Umbilical cord (tissue), 2 donors: ENCODE measurements around the gene PANK4. TPM values are rescaled to one million over a fixed set of nuclear protein-coding genes. Genes with fewer than 3 reads are reported as not detected.

Source experiments
- DNase-seq: peaks from one replicate; pipeline ENCODE4 v3.0.0-alpha.2; 2015; ENCODE audit warnings: low spot score
- total RNA-seq: library from RNA; depleted of rRNA; stranded (reverse); fragments of >200 nt; gene quantifications from one replicate; pipeline ENCODE4 v1.2.3, GENCODE V29; 2014; ENCODE audit warnings: low replicate concordance; ENCODE audit not compliant: insufficient read depth

PANK4 gene
- total RNA-seq, 1 donor from 2014 or later: 14.7 TPM

DNA sequence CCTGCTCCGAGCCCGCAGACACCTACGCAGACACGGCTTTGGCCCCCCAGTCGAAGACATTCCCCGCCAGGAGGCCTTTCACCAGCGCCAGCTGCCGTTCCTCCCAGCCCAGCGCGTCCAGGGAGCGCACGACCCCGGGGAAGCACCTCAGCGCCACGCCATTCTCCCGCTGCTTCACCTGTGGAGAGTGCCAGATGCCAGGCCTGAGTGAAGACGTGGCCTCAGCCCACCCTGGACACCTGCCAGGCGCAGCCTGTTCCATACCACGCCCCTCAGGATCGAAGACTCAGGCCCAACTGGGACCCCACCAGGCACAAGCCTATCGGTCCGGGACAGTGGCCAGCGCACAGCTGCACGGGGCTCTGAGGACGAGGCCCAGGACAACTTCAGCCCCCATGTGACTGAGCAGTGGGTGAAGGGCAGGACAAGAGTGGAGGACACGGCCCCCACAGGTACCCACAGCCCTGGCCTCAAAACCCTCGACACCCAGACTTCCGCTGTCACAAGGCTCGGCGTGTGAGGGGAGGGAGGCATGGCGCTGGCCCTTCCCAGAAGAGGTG is 13.5 kb downstream of the PANK4 start:
- no peak for DNase-seq

DNA sequence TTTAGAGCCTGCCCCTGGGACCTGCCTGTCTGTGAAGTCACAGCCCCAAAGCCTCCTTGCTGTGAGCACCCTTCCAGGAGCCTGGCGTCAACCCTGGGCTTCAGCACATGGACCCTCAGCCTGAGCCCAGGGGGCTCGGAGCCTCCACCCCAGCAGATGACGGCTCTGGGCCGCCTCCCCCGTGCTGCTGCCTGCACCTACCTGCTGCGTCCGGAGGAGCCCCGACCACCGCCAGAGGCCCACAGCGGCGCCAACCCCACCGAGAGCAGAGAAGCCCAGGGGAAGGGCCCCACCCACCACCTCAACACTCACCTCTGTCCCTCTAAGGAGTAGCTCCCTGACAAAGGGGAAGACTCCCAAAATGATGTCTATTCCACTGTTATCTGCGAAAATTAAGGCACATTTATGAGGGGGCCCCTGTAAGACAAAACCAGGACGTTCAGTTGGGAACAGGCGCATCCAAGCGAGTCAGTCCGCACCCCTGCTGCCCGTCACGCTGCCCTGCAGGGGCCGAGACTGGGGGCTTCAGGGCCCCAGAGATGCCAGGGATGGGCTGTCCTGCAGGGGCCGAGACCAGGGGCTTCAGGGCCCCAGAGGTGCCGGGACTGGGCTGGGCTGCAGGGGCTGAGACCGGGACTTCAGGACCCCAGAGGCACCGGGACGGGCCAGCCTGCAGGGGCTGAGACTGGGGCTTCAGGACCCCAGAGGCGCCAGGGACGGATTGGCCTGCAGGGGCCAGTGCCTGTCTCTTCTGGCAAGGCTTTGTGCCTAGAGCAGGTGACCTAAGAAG is 15.8 kb downstream of the PANK4 start:
- no peak for DNase-seq

DNA sequence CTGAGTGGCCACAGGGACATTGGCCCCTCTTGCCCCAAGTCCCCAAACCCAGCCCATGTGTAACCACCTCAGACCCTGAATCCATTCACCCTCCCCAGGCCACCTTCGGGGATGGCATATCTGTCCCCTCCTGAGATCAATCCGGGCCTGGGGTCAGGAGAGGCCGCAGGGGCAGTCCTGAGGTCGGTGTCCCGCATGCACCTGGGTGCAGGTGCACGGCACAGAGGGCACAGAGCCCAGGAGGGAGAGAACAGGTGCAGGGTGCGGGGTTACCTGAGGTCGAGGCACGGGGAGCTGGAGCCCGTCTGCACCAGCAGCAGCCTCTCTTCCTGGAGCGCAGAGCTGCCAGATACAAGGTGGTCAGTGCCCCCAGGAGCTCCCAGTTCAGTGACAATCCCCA is 16.8 kb downstream of the PANK4 start:
- DNase-seq: no peak

DNA sequence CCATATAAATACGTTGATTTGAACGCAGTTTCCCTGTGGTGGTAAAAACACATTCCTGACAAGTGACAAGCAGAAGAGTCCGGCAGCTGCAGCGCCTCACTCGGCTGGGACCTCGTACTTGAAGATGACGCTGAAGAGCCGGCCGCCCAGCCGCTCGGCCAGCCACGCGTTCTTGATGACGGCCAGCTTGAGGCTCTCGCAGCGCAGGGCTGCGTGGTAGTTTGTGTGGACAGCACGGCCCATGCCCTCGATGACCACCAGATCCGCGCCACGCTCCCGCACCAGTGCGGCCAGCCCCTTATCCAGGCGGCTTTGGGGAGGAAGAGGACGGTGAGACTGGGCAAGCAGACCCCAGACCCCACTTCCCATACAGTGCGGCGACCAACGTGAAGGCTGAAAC is 17.6 kb downstream of the PANK4 start:
- DNase-seq: no peak

DNA sequence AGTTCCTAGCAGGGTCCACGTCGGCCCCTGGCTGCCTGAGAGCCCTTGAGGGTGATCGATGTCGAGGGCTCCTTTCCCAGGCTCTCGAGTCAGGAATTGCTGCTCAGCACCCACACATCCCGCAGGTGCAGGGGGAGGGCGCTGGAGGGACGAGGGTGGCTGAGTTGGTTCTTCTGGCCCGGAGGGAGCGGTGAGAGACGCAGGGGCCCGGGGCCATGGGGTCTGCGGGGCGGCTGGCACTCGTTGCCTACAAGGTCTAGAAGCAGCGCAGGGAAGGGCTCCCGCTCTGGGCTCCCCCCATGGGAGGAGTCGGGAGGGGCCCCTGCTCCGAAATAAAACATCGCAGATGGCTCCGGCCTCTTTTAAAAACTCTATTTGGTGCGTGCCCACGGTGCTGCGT is 18.2 kb downstream of the PANK4 start:
- no peak for DNase-seq

DNA sequence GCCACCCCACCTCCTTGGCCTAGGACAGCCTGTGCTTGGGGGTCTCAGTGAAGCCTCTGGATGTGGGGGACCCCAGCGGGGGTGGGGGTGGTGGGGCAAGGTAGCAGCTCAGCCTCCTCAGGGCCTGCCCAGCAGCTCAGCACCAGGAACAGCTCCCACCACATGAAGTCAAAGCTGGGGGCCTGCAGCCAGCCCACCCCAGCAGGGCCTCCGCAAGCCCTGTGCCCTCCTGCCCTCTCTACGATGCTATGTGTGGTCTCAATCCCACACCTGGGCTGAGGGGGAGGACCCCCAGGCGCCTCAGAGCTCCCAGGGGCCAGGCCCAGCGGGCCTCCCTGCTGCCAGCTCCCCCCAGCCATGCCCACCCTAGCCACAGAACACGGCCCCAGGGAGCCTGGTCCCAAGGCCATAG is 18.6 kb downstream of the PANK4 start:
- DNase-seq: no peak

DNA sequence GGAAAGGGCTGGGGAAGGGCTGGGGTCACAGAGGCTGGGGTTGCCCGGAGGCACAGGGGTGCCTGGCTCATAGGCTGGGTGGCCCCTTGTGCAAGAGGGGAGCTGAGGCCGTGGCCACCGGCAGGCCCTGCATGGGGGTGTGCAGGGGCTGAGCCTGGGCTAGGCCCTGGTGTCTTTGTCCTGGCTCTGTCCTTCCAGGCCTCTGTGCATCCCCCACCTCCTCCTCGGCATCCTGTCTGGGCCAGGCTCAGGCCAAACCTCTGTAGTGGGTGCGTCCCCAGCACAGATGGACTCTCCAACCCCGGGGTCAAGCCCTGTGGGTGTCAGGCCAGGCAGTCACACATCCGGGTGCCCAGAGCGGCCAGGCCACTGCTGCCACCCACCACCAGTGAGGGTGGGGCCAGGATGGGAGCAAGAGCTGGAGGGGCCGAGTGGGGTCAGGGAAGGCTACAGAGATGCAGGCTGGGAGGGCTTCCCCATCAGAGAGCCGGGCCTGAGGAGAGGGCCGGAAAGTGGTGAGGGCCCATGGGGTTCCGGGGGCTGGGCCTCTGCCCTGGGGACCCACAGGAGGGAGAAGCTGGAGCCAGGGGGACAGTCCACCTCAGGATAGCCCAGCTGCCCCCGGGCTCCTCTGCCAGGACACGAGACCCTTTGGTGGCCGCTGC is 19.4 kb downstream of the PANK4 start:
- DNase-seq: no peak

DNA sequence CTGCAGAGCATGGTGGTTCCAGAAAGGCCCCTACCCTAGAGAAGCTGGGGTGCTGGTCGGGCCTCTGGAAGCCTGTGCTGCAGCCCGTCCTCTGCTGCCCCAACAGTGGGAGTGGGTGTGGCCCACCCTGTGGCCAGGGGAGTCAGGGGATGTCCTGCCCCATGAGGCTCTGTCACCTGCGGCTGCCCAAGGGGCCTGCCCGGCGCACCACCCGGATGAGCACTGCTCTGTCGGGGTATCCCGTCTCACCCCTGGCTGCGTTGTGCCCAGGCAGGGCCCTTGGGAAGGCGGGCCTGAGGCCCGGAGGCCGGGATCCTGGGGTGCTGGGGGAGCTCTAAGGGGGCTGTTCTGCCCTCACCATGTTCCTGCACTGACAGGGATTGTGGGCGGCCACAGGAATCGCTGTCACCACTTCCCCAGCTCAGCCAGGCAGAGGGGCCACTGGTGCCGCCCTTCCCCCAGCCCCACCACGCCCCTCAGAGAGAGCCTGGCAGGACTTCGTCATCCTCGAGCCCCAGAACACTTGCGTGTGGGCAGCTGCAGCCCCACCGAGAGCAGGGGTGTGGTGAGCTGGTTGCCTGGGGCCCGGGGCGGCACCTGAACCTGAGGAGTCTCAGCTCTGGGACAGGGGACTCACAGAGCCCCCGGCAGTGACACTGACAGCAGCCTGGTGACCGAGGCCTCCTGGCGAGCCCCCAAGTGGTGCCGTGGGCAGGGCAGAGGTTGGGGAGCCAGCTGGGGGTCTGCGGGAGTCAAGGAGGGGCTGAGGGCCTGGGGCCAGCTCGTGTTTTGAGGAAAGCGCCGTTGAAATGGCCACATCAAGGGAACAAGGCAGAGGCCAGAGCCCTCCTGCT is 20.2 kb downstream of the PANK4 start:
- no peak for DNase-seq

DNA sequence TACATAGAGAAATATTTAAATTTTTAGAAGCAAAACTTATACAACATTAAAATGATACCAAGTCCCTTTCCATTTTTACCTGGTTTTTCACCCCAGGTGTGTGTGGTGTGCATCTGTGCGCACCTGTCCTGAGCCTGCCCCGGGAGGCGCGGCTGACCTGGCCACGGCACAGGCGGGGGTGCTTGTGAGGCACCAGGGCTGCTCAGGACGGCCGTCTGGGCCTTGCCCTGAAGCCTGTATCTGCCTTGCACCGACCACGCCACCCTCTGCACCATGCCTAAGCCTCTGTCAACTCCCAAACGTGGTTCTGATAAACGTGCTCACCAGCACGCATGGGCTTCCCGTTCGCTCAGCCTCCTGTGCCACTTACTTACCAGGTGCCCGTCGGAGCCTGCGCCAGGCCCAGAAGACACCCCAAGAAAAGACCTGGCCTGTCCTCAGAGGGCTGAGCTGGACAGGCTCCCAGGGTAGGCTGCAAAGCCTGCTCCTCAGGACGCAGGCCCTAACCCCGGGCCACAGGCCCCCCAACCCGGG is 20.9 kb downstream of the PANK4 start:
- DNase-seq: no peak

DNA sequence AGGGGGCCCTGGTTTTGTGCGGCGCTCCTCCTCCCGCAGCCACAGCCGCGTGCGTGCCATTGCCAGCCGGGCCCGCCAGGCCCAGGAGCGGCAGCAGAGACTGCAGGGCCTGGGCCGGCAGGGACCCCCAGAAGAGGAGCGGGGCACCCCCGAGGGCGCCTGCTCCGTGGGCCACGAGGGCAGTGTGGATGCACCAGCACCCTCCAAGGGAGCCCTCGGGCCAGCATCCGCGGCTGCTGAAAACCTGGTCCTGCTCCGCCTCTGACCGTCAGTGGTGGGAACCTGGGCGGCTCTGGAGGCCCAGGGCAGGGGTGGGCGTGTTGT is 21.5 kb downstream of the PANK4 start:
- DNase-seq: no peak

DNA sequence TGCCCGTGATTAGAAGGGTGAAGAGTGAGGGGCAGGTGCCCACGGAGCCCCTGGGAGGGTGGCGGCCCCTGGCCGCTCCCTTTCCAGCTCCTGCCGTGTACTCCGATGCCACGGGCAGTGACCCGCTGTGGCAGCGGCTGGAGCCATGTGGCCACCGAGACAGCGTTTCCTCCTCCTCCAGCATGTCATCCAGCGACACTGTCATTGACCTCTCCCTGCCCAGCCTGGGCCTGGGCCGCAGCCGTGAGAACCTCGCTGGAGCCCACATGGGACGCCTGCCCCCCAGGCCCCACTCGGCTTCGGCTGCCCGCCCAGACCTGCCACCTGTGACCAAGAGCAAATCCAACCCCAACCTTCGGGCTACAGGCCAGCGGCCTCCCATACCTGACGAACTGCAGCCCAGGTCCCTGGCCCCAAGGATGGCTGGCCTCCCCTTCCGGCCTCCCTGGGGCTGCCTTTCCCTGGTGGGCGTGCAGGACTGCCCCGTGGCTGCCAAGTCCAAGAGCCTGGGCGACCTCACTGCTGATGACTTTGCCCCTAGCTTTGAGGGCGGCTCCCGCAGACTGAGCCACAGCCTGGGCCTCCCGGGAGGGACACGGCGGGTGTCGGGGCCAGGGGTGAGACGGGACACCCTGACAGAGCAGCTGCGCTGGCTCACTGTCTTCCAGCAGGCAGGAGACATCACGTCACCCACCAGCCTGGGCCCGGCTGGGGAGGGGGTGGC is 22.0 kb downstream of the PANK4 start:
- DNase-seq: no peak

DNA sequence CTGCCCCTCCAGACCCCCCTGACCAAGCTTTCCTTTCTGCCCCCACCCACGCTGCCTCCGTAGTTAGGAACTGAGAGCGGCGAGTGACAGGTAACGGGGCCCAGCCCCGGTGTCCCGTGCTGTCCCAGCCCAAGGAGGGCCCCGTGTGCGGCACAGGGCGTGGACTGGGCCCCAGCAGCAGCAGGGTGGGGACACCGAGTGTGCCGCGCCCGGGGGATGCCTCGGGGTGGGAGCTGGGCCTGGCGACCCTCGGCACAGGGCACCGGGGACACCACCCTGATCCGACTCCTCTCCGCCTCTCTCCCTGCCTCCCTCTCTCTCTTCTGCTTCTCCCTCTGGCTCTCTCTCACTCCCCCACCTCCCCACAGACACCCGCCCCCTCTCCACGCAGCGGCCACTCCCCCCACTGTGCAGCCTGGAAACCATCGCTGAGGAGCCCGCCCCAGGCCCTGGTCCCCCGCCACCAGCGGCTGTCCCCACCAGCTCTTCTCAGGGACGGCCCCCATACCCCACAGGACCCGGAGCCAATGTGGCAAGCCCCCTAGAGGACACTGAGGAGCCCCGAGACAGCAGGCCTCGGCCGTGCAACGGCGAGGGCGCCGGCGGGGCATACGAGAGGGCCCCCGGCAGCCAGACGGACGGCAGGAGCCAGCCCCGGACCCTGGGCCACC is 22.7 kb downstream of the PANK4 start:
- DNase-seq: no peak

DNA sequence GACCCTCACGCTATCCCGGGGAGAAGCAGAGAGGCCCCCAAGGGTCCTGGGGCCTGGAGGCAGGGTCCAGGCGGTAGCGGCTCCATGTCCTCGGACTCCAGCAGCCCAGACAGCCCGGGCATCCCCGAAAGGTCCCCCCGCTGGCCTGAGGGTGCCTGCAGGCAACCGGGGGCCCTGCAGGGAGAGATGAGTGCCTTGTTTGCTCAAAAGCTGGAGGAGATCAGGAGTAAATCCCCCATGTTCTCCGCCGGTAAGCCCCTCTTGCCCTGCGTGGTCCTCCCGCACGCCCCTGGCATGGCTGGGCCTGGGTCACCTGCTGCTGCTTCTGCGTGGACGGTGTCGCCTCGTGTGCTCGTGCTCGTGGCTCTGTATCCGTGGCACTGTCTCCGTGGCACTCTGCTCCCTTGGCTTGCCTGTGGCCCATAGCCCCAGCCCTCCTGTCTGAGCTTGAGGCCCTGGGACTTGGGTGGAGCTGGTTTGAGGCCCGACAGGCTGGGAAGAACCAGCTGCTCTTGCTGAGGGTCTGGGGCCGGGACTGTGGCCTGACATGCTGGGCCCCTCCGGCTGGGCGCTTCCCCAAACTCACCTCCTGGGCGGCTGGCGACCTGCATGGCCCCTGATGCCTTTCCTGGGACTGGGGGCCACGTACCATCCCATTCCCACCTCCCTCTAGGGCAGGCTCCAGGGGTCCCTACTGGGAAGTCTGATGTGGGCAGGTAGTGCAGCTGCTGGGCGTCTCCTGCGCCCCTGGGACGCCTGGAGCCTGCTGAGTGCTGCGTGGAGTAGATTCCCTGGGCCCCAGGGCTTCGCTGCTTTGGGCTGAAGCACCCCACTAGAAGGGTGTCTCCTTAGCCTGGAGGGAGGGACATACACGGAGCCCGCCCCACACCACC is 23.5 kb downstream of the PANK4 start:
- no peak for DNase-seq

DNA sequence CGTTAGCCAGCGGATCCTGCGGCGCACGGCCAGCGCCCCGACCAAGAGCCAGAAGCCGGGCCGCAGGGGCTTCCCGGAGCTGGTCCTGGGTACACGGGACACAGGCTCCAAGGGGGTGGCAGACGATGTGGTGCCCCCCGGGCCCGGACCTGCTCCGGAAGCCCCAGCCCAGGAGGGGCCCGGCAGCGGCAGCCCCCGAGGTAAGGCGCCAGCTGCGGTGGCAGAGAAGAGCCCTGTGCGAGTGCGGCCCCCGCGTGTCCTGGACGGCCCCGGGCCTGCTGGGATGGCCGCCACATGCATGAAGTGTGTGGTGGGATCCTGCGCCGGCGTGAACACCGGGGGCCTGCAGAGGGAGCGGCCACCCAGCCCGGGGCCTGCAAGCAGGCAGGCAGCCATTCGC is 24.2 kb downstream of the PANK4 start:
- DNase-seq: no peak

DNA sequence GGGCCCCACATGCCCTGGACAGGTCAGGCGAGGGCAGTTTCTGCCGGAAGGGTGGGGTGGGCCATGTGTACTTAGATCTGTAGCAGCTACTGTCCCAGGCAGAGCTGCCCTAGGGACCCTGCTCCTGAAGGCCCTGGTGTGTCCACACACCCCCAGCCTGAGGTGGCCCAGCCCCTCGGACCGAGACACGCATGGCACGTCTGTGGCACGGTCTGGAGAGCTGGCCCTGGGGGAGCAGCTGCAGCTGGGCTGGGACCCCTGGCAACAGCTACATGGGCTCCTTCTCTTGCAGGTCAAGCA is 24.6 kb downstream of the PANK4 start:
- DNase-seq: no peak

DNA sequence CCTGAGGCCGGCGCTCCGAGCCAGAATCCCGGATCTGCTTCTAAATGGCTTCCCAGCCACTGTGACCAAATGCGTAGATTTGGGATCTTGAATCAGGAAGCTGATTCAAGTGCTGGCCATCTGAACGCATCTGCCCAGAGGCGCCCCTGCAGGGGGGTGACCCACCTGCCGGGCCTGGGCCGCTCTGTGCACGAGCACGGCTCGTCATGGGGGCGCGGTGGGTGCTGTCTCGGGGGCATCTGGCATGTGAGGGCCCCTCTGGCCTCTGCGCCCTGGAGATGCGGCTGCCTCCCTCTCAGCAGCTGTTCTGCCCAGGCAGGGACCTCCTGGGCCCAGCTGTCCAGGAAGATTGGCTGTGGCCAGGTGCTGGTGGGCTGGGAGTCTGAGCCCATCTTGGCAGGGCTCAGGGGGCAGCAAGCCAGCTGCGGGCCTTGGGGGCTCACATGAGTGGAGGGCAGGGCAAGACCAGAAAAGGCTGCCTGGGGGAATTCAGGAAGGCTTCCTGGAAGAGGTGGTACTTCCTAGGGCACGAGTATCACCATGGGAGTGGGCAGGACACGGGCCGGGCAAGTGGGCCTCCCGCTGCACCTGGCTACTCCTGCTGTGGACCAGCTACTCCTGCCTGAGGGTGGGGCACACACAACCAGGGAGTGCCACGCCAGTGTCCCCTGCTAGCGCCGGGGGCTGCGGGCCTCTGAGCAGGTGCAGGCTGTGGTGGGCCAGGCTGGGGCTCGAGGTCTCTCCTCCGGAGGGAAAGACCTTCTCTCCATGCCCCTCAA is 25.2 kb downstream of the PANK4 start:
- no peak for DNase-seq

DNA sequence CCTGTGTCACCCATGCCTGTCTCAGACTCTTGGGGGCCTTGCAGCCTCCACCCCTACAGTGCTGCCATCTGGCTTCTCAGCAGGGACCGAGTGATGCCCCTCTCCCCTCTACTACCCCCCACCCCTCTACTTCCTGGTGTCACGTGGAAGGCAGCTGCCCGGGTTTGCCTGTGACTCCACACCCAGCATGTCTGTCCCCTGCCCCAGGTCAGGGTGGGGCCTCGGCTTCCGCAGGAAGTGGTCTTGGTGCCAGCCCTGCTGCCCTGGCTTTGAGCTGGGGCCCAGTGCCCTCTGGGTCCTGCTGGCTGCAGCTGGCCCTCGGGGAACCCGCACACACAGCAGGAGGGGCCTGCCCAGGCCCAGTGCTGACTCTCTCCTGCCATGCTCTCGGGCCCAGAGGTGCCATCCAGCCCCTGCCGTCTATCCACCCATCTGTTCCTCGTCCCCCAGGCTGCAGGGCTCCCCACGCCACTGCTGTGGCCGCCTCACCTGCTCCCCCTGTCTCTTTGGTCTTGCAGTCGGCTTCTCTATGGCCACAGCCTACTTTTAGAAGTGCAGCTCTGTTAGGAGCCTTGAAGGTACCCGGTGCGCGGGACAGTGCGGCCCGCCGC is 26.3 kb downstream of the PANK4 start:
- DNase-seq: no peak

DNA sequence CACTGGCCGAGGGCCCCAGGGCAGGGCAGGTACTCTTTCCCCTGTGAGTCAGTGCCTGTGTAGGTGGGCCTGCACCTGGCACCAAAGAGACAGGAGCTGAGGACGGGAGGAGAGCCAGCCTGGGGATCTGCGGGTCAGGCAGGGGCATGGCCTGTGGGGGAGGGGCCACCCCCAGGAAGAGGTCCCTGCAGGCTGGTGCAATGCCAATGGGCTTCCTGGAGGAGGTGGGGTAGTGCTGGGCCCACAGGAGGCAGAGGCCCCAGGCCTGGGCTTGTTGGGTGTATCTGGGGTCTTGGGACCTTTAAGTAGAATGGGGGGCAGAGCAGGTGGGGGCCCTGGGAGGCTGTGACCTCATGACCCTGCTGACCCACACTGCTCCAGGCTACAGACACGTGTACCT is 27.1 kb downstream of the PANK4 start:
- DNase-seq: no peak

DNA sequence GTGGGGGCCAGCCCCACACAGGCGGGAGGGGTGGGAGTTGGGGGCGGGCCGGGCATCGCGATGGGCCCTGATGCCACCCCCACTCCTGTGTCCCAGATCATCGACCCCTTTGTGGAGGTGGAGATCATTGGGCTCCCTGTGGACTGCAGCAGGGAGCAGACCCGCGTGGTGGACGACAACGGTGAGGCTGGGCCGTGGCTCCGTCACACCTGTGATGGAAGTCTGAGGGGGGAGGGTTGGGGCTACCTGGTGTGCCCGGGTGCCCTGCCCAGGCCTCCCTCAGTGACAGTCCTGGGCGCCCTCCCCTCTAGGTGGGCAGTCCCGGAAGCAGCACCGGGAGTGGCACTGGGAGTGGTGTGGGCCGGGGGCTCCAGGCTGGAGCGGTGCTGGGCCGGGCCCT is 27.7 kb downstream of the PANK4 start:
- DNase-seq: no peak
